ENCODE results near the gene RHOBTB1.
"Not testable (repeated sequence)": the region's sequence is repeated elsewhere in the genome, so short reads cannot be mapped to it uniquely, and the experiment has no call there.

RHOBTB1 gene

DNA sequence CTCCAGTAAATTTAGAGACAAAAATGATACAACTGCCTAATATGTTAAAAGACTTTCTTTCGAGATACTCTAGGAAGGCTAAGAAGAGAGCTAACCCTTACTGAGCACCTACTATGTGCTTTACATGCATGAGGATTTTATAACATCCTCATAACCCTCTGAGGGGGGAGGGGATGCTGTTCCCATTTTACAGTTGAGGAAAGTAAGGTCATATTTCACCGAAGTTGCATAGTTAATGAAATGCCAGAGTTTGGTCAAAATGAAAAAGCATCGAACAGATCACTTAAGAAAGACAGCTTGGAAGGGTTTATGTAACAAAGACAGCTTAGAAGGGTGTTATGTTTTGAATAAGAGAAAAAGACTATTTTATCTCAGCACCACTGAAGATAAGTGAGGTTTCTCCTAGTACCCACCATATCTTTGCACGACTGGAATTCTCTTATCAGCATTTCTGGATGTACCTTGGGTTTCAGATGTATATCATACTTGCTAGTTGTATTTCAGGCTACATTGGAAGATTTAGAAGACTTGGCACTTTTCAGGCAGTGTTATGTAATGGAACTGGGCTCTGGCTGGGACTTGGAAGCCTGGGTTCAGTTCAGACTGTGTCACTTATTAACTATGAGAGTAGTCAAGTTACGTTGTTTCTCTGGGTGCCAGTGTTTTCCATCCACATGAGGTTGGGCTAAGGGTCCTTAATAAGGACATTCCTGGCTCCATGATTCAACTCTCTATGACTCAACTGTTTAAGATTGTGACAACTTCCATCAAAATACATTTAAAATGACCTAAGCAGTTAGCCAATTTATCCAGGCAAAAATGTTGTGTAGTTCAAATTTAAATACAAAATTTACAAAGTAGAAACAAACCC lies 6.0 kb downstream of the RHOBTB1 start:
- peak; percentile 19 for DNase-seq

DNA sequence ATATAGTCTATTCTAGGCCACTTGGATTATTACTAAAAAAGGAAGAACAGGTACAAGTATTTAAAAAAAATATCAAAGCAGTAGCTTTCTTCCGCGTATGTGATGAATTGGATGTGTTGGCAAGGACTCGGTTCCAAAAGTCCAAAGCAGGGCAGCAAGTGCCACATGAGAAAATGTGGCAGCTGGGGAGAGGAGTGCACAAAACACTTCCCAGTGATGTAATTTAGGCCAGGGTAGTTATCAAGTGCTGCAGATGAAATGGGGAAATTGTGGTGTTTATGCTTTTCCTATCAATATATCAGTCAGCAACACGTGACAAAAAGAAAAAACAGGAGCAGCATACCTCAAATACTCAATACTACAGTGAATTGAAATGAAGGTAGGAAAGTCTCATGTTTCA lies 7.0 kb downstream of the RHOBTB1 start:
- no peak for DNase-seq

DNA sequence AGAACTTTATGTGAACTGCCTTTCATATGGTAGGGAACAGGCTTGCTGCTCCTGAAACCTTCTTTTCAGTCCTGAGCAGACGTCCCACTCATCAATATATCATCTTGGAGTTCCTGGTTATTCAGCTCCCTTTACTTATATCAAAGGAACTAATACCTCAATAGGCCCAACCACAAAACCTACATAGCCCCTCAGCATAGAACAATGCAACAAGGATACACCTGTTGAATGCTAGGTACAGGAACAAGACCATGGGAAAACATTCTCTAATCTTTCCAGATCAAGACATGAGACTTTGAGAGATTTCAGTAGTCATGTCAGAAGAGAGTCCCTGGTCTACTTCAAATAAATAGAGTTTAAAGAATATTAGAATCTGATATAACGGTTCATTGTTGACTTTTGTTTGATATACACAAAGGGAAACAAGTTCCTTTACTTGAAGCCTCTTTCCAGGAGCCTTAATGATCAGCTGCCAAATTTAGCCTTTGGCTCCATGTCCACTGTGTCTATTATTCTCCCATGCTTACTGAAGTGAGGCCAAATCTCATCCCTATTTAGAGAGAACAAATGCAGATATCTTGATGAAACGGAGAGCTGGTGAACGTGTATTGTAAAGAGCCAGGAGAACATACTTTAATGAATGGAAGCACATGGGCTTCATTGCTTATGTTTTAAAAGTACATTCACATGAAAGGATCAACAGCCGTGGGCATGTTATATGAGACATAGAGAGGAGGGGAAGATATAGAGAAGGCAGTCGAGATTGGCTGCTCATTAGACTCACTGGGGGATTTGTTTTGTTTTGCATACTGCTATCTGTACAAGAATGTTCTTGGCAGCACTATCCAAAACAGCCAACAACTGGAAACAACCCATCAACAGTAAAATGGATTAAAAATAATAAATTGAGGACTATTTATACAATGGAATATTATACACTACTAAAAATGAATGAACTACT lies 9.5 kb downstream of the RHOBTB1 start:
- DNase-seq: no peak

DNA sequence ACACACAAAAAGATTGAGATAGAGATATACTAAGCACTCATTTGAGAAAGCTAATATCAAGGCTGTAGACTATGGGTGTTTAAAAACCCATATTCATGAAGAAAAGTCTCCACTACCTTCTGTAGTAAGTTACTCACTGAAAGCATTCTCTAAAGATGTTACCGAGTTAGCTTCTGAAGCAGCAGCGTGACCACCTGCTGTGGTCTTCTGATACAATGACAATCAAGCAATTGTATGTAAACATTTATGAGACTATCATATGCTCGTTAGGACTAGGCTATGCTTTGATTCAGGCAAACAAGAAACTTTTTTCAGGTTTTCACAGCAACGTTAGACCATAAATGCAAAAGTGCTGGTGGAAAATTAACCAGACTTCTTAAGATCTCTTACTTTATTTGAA lies 11.2 kb downstream of the RHOBTB1 start:
- no peak for DNase-seq

DNA sequence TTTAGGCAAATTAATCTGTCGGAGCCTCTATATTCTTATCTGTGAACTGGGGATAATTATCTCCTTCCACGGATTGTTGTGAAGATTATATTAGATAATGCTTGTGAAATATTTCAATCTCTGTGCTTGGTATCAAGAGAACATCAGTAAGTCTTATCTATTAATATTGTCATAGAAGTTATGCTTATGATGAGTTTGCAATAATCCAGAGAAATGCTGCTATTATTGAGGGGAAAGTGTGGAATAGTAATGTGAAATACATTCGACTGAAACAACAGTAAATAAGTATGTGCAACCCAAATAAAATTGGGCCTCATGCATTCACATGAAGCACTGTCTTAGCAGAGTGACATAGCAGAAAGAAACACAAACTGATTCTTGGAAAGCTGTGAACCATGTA lies 13.7 kb downstream of the RHOBTB1 start:
- no peak for DNase-seq

DNA sequence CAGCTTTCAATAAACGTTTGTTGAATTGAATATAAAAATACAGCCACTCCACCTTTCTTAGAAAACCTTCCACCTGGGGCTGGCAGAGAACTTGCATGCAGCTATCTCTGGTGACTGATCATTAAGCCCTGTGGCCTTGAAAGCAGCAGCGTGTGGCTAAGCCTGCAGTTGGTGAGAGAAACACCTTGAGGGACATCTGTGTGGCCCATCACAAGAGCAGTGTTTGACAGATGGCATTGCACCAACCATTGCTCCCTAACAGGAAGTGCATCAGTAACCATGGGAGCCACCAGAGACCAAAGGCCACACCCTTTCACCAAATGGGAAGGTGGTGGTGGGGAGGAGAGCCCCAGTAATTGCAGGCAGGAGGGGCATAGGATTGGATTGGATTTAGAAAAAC lies 22.4 kb downstream of the RHOBTB1 start:
- DNase-seq: no peak

DNA sequence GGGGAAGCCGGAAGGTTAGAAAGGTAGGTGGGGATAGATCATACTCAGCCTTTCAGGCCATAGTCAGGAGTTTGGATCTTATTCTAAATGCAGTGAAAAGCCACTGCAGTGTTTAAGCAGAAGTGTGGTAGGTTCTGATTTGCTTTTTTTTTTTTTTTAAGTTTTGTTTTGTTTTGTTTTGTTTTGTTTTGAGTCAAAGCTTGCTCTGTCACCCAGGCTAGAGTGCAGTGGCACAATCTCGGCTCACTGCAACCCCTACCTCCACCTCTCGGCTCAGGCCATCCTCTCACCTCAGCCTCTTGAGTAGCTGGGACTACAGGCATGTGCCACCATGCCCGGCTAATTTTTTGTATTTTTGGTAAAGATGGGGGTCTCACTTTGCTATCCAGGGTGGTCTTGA lies 23.5 kb downstream of the RHOBTB1 start:
- DNase-seq: no peak

DNA sequence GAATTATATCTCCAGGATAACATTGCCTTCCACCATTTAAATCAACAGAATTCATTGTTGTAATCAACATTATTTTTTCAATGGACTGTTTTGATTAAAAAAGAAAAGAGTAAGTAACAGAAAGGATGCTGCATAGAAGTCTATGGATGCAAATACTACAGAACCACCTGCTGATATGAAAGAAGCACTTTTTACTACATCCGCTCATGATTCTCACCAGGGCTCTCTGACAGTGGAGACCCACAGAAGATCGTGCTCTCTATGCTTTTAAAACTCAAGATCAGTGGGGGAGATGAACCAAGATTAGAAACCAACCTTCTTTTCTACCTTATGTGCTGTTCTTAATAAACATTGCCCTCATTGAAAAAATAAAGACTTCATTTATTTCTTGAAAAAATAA lies 24.4 kb downstream of the RHOBTB1 start:
- no peak for DNase-seq

DNA sequence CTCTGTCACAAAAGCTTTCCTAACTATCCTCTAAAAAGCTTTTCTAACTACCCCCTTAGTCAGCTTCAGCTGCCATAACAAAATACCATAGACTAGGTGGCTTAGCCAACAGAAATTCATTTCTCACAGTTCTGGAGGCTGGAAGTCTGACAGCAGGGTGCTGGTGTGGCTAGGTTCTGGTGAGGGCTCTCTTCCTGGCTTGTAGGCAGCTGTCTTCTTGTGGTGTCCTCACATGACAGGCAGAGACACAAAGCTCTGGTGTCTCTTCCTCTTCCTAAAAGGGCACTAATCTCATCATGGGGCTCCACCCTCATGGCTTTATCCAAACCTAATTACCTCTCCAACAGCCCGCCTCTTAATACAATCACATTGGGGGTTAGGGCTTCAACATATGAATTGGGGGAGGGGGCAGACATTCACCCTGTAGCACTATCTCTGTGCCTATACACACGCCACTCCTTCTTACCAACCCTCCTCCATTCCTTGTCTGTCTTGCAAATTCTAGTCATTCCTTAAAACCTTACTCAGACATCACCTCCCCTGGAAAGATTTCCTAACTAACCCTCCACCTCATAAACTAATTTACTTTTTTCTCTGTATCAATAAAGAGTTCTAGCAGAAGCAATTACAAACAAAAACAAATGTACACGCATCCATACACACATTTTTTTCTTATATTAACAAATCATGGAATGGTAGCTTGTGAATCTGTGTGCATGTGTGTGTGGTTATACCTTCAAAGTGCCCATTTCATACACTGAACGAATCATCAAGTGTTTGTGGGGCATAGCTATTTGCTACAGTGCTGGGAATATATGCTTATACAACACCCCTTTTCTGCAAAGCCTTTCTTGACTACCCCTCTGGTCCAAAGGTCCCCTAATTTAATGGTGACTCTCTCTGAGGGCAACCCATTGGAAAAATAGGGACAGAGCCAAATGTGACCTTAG lies 26.4 kb downstream of the RHOBTB1 start:
- no peak for DNase-seq

DNA sequence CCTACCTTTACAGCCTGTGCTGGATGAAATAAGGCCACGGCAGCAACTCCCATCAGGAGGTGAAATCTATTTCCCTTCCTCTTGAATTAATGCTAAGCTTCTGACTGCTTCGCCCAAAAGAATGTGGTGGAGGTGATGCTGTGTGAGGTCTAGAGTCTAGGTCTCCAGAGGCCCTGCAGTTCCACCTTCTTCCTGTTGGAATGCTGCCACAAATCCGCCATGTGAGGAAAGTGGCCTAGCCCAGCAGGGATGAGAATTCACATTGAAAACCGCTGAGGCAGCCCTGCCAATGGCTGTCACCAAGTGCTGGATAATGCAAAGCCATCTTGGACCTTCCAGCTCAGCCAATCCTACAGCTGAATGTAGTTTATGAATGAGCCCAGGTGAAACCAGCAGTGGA lies 28.0 kb downstream of the RHOBTB1 start:
- DNase-seq: no peak

DNA sequence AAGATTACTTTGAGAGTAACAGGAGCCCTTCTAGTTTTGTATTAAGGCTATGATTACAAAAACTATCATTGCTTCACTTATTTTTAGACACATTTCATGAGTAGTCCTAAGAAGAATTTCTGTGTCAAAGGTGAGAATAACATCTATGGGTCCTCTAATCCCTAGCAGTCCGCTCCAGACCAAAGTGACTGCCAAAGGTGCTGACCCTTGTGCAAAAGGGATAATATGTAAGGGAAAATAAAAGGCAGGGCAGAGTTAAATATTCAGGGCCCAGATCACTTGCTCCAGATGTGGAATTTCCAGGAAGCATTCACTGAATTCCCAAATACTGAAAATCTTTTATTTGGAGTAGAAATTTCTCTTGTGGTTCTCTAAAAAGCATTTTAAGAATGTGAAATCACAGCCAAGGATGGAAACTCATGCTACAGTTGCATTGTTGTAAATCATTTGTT lies 29.3 kb downstream of the RHOBTB1 start:
- no peak for DNase-seq

DNA sequence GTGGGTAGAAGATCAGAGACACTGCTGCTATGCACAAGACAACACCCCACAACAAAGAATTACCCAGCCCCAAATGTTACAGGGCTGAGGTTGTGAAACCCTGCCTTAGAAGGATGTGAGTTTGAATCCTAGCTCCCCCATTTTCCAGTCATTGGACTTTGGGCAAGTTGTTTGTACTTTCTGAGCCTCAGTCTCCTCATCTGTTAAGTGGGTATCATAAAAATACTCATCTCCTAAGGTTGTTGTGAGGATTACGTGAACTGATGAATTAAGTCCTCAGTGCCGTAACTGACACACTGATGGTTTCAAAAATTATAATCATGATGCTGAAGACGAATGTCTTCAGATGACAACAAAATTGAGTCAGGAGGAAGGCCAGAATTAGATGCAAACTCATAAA lies 30.3 kb downstream of the RHOBTB1 start:
- no peak for DNase-seq

DNA sequence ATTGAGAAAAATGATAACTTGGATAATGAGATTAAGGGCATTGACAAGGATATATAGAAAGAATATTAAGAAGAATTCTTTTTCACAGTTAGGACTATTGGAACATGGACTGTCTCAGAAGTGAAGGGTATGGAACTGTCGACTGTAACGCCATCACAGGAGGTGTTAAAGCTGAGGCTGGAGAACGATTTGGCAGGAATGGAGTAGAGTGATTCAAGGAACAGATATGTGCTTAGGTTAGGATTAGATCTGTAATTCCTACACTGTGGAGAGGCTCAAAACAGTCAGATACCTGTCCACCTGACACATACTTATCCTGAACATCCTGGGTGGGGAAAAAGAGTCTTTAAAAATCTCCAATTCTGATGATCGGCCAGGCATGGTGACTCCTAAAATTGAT lies 30.9 kb downstream of the RHOBTB1 start:
- DNase-seq: no peak

DNA sequence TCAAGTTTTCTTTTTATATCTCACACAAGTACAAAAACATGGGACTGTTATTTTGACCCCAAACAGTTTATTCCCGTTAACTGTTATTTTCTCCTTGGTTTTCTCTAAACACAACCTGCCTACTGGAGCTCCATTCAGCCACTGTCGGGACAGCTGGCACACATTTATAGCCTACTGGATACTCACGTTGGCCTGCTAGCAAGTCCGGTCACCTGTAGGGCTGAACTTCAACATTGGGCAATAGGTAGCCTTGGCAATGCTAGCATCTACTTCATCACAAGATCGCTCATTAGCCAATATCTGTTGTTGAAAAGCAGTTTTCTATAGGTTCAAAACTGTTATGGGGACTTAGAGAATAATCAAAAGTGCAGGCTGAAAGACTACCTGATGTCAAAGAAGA lies 32.3 kb downstream of the RHOBTB1 start:
- no peak for DNase-seq

DNA sequence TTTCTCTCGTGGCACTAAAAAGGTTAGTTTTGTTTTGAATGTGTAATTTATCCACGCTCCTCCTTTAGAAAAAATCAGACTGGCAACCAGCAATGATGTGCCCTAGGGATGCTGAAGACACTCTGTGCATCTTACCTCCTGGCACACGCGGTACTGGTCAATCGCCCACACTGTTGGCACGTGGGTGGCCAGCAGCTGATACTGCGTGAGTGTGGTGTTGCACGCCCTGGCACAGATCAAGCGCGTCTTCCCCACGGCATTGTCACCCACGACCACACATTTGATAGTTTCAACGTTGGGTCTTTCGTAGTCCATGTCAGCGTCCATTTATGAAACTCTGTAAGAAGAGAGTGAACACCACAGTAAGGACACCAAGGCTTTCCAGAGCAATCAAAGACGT lies 32.8 kb downstream of the RHOBTB1 start:
- DNase-seq: no peak

DNA sequence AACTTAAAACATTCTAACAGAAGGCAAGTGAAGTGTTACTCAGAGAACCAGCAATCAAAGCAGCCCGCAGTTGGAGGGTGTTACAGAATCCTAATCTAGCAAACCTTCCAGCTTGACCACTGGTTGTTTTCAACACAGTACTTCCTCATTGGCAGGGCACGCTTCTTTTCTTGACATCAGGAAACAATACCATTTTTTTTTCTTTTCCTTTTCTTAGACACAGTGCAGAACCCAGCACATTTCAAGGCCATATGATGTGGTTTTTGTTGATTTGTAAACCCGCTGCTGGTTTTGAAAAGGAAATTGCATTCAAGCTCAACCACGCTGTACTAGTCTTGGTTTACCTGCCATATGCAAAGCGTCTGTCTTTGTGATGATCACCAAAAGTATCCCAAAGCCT lies 33.4 kb downstream of the RHOBTB1 start:
- no peak for DNase-seq

DNA sequence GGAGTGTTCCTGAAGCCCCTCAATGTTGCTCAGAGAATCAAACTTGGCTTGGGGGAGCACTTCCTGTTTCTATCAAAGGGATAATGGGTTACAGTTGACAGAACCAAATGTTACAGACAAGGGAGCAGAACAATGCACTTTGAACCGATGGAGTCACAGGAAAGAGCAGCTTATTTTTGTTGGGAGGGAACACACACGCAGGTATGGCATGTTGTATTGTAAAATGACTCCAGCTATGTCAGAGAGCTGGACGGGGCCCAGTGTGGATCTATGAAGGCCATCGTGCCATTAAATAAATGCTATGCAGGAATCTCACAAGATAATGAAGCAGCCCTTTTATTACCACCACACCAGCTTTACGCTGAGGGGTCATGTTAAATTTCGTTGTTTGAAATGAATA lies 35.1 kb downstream of the RHOBTB1 start:
- no peak for DNase-seq

DNA sequence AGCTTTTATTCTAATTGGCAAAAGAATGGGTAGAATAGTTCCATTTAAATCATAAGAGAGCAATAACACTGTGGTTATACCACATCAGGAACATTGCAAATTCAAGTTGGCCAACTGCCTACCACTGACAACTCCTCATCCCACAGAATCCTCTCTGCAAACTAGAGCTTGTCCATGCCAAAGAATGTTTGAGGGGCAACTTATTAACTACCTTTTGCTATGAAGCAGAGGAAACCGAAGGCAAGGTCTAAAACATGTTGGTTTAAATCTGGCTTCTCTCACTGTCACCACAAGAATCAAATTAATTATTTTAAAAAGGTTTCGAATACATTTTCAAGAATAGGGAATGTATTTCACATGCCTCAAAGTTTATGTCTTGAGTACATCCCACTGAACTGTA lies 36.0 kb downstream of the RHOBTB1 start:
- no peak for DNase-seq

DNA sequence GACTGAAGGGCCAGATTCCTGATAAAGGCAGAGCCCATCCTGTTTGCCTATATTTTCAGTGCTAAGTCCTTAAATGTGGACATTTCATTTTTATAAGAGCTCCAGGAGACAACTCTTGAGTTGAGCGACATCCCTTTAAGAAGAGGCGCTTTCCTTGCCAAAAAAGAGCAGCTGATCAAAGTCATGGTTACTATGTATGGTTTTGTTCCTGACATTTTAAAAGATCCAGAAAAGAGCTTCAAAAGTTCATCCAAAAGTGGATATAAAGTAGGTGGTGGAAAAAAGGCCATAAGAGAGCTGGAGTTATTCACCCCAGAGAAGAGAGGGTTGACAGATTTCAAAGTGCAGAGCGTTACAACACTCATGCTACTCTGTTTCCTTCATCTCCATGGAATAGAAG lies 36.7 kb downstream of the RHOBTB1 start:
- DNase-seq: no peak

DNA sequence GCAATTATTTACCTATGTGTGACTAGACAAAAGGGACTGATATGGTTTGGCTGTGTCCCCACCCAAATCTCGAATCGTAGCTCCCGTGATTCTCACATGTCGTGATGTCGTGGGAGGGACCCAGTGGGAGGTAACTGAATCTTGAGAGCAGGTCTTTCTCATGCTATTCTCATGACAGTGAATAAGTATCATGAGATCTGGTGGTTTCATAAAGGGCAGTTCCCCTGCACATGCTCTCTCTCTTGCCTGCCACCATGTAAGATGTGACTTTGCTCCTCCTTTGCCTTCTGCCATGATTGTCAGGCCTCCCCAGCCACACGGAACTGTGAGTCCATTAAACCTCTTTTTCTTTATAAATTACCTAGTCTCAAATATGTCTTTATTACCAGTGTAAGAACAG lies 37.2 kb downstream of the RHOBTB1 start:
- DNase-seq: not testable (repeated sequence)

DNA sequence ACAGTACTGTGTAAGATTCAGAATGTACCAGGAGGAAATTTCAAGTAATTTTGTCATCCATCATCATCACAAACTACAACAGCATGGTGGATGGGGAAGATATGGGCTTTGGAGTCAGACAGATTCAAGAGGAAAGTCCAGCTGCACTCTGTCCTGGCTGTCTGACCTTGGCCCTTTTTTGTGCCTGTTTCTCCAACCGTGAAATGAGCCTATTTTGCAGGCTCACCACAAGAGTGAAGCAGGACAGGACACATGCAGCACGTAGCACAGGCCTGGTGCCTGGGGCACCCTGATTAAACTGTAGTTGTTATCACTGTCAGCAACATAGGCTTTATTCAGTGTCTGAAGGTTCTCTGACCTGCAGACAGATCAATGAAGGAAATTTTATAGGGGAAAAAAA lies 37.6 kb downstream of the RHOBTB1 start:
- DNase-seq: no peak

DNA sequence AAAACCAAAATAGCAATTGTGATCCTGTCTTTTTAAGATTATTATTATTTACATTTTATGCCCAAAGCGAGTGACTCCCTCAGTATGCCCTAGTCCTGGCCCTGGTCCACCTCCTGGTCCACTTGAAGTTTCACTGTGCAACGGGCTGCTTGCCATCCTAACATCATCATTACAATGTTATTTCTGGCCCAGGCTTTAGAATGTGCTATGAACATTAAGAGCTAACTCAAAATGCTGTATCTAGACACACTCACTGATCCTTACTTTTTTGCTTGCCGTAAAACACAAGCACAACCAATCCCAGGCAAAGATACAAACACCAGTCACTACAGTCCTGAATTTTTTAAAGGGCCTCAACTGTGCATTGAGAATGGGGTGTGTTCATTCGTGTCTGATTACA lies 38.4 kb downstream of the RHOBTB1 start:
- DNase-seq: no peak

DNA sequence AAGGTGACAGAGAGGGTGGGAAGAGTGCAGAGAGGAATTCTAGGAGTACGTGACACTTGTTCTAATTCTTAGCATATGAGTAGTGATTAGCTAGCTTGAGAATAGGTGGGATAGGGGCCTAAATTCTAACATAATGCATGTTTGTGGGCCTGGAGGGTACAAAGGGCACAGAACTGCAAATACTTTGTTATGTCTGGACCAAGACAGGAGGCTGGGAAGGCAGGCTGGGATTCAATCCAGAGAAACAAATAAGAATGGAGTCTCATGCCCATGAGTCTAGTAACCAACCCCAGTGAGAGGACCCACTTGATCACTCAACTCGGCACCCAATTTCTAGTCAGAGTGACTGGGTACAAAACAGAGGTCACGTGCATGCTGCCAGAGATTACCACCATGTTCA lies 40.9 kb downstream of the RHOBTB1 start:
- DNase-seq: no peak
